IPS DF 6.9 (cell line): ENCODE results near the gene SMYD3.

Experiments
- DNase-seq: peaks from one replicate; pipeline ENCODE4 v3.0.0-alpha.2; 2013; ENCODE audit warnings: low read depth, low spot score
- H3K27ac ChIP-seq: one replicate; pipeline ENCODE4 v1.5.1; 2013; ENCODE audit warnings: low read length, control low read depth
- H3K27me3 ChIP-seq: 2 replicates; pipeline ENCODE4 v1.6.1; 2013; ENCODE audit warnings: mild to moderate bottlenecking, low read length; ENCODE audit not compliant: control insufficient read depth, insufficient read depth
- H3K36me3 ChIP-seq: 2 replicates; pipeline ENCODE4 v1.6.1; 2013; ENCODE audit warnings: low read length; ENCODE audit not compliant: control insufficient read depth, insufficient read depth
- H3K4me1 ChIP-seq: 2 replicates; pipeline ENCODE4 v1.6.1; 2013; ENCODE audit warnings: low read length; ENCODE audit not compliant: control insufficient read depth, insufficient read depth
- H3K4me3 ChIP-seq: 2 replicates; pipeline ENCODE4 v1.5.1; 2013; ENCODE audit warnings: mild to moderate bottlenecking, low read length
- H3K9me3 ChIP-seq: 2 replicates; pipeline ENCODE4 v1.6.1; 2013; ENCODE audit warnings: low read length, inconsistent platforms; ENCODE audit not compliant: control insufficient read depth, insufficient read depth
- WGBS: extraction: QIAGEN DNeasy Blood & Tissue Kit; methylation state at CpG from one replicate; pipeline ENCODE4 v1.1.7; 2013; ENCODE audit warnings: mixed read lengths, missing lambda C conversion rate; ENCODE audit not compliant: insufficient read length, insufficient coverage; 5-methylcytosine and 5-hydroxymethylcytosine counted together

SMYD3 gene

GRCh38 chr1:246417813-246418564 lies 89.1 kb downstream of the SMYD3 start:
- no peak for DNase-seq
- no peaks in the 10 kb centered on the region for H3K27me3 ChIP-seq
- no peak overlapping the region for H3K27ac ChIP-seq
- H3K4me1 ChIP-seq = peaks cover 2% of the 10 kb centered on the region; the same call in 1 of the 2 replicates
- H3K9me3 ChIP-seq = no peaks in the 10 kb centered on the region
- no CpG with 5 or more reads among the region's 6 CpGs for WGBS
- H3K4me3 ChIP-seq = no peak overlapping the region
- no peaks in the 10 kb centered on the region for H3K36me3 ChIP-seq

GRCh38 chr1:246417152-246417812 lies 89.8 kb downstream of the SMYD3 start:
- H3K27ac ChIP-seq = no peak overlapping the region
- H3K27me3 ChIP-seq = no peaks in the 10 kb centered on the region
- H3K9me3 ChIP-seq = no peaks in the 10 kb centered on the region
- H3K36me3 ChIP-seq = no peaks in the 10 kb centered on the region
- H3K4me1 ChIP-seq = peaks cover 2% of the 10 kb centered on the region; the same call in 1 of the 2 replicates
- WGBS = no CpG with 5 or more reads among the region's 4 CpGs
- H3K4me3 ChIP-seq = no peak overlapping the region
- no peak for DNase-seq

GRCh38 chr1:246416261-246416660 lies 90.8 kb downstream of the SMYD3 start:
- no peaks in the 10 kb centered on the region for H3K9me3 ChIP-seq
- H3K4me1 ChIP-seq = peaks cover 2% of the 10 kb centered on the region; the same call in 1 of the 2 replicates
- no peak overlapping the region for H3K27ac ChIP-seq
- H3K36me3 ChIP-seq = no peaks in the 10 kb centered on the region
- no peak for DNase-seq
- H3K27me3 ChIP-seq = no peaks in the 10 kb centered on the region
- no peak overlapping the region for H3K4me3 ChIP-seq
- WGBS = no CpG with 5 or more reads among the region's 1 CpG

- no peaks in the 10 kb centered on the region for H3K36me3 ChIP-seq
- no peaks in the 10 kb centered on the region for H3K27me3 ChIP-seq
- H3K27ac ChIP-seq = no peak overlapping the region
- DNase-seq = no peak
- no peak overlapping the region for H3K4me3 ChIP-seq
- no peaks in the 10 kb centered on the region for H3K9me3 ChIP-seq
- WGBS = 100% methylated on average over 1 of the region's 2 CpGs
- peaks cover 2% of the 10 kb centered on the region; the same call in 1 of the 2 replicates for H3K4me1 ChIP-seq
Measured at GRCh38 chr1:246415028-246415427, 92.1 kb downstream of the SMYD3 start.

GRCh38 chr1:246413430-246413829 lies 93.6 kb downstream of the SMYD3 start:
- WGBS = no CpG with 5 or more reads among the region's 7 CpGs
- H3K9me3 ChIP-seq = no peaks in the 10 kb centered on the region
- H3K27me3 ChIP-seq = no peaks in the 10 kb centered on the region
- peaks cover 2% of the 10 kb centered on the region; the same call in 1 of the 2 replicates for H3K4me1 ChIP-seq
- H3K4me3 ChIP-seq = no peak overlapping the region
- no peak overlapping the region for H3K27ac ChIP-seq
- no peaks in the 10 kb centered on the region for H3K36me3 ChIP-seq
- DNase-seq = no peak

GRCh38 chr1:246404078-246404477 lies 103.0 kb downstream of the SMYD3 start:
- Histone ChIP-seq H3K9me3 (no peaks in the 10 kb centered on the region), H3K4me3 (no peak overlapping the region), H3K27ac (no peak overlapping the region), H3K4me1 (no peaks in the 10 kb centered on the region), H3K27me3 (no peaks in the 10 kb centered on the region), H3K36me3 (no peaks in the 10 kb centered on the region; the same call in 1 of the 2 replicates)
- no peak for DNase-seq
- no CpG with 5 or more reads among the region's 7 CpGs for WGBS

GRCh38 chr1:246398126-246398813 lies 108.8 kb downstream of the SMYD3 start:
- no CpG with 5 or more reads among the region's 7 CpGs for WGBS
- Histone ChIP-seq H3K4me1 (no peaks in the 10 kb centered on the region), H3K27me3 (no peaks in the 10 kb centered on the region), H3K27ac (no peak overlapping the region), H3K36me3 (no peaks in the 10 kb centered on the region), H3K9me3 (no peaks in the 10 kb centered on the region), H3K4me3 (no peak overlapping the region)
- DNase-seq = no peak

- Histone ChIP-seq H3K27ac (no peak overlapping the region), H3K9me3 (no peaks in the 10 kb centered on the region), H3K4me3 (no peak overlapping the region), H3K27me3 (no peaks in the 10 kb centered on the region), H3K4me1 (no peaks in the 10 kb centered on the region), H3K36me3 (no peaks in the 10 kb centered on the region)
- DNase-seq = no peak
- WGBS = no CpG with 5 or more reads among the region's 5 CpGs
Measured at GRCh38 chr1:246397046-246397445, 110.0 kb downstream of the SMYD3 start.

GRCh38 chr1:246396322-246396721 lies 110.8 kb downstream of the SMYD3 start:
- H3K4me3 ChIP-seq = no peak overlapping the region
- H3K36me3 ChIP-seq = no peaks in the 10 kb centered on the region
- WGBS = no CpG with 5 or more reads among the region's 6 CpGs

GRCh38 chr1:246394121-246394520 lies 113.0 kb downstream of the SMYD3 start:
- no peaks in the 10 kb centered on the region for H3K36me3 ChIP-seq
- no peak overlapping the region for H3K4me3 ChIP-seq
- H3K27ac ChIP-seq = no peak overlapping the region
- no peaks in the 10 kb centered on the region for H3K4me1 ChIP-seq
- DNase-seq = no peak
- no peaks in the 10 kb centered on the region; the same call in 1 of the 2 replicates for H3K9me3 ChIP-seq
- no CpG with 5 or more reads among the region's 3 CpGs for WGBS
- no peaks in the 10 kb centered on the region for H3K27me3 ChIP-seq

More at GRCh38 chr1:246396322-246396721, 110.8 kb downstream of the SMYD3 start:
- DNase-seq = no peak
- H3K9me3 ChIP-seq = no peaks in the 10 kb centered on the region
- no peak overlapping the region for H3K27ac ChIP-seq
- H3K4me1 ChIP-seq = no peaks in the 10 kb centered on the region
- H3K27me3 ChIP-seq = no peaks in the 10 kb centered on the region
